ENCODE results near the gene MGARP. TPM values are rescaled to one million over a fixed set of nuclear protein-coding genes. Genes with fewer than 3 reads are reported as not detected.

Gene MGARP
- total RNA-seq, 1 experiment from 2014 or later, result 2.3 TPM

DNA sequence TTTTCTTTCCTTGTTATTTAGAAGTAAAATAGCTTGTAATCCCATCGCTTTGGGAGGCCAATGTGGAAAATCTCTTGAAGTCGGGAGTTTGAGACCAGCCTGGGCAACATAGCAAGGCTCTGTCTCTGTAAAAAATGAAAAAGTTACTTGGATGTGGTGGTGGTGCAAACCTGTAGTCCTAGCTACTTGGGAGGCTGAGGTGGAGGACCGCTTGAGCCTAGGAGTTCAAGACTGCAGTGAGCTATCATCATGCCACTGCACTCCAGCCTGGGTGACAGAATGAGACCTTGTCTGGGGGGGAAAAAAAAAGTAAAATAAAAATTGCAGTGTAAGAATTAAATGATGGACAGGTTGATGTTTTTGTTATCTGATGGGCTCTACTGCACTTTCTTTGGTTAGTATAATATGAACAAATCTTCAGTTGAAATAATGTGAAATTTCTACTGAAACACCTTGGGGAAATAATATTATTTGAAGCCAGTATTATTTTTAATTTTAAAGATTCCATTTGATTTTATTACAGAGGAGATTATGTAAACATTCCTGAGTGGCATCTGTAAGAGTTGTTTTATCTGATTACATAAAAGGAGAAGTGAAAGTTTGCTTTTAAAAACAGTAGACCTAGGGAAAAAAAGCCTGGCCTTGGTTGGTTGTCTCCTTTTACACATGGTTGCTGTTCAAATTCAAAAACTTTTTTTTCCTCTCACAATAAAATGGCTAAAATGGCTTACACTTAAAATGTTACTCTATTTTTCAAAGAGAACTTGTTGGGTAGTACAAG, 32.7 kb upstream of the MGARP start:
- in situ Hi-C loops (cut with HindIII; ENCODE audit: low pct_unique_long_range_greater_than_20kb, low sequenced_read_pairs), result no loop called here
- H3K9me3 ChIP-seq (ENCODE audit: control insufficient read depth, insufficient read depth, low read depth, low read length), result no peaks in the 10 kb centered on the region
- no TSS peak for BruUV-seq (replicated peaks)
- H3K4me1 ChIP-seq (ENCODE audit: control insufficient read depth, insufficient read depth, low read length), result 0 out of 2 replicates have a peak, but pooled peaks cover 3% of the 10 kb centered on the region
- H3K27ac ChIP-seq (ENCODE audit: low read length), result no peak overlapping the region
- DNase-seq (ENCODE audit: low read depth, low spot score), result no peak
- H3K27me3 ChIP-seq (ENCODE audit: control insufficient read depth, insufficient read depth, low read length), result no peaks in the 10 kb centered on the region
- ChIA-PET POLR2A (interaction anchor here (0.6 kb wide), 2 partner anchors 28 to 314 kb away, joined by 3 to 6 read pairs; no protein-coding TSS in a partner anchor), CTCF (no interaction called here)
- ATAC-seq, result no peak
- TF ChIP-seq POLR2AphosphoS5 (IDR thresholded peaks at IDR 0.05; ENCODE audit: low read depth, low read length) (no peak), SIN3A (IDR thresholded peaks at IDR 0.05; ENCODE audit: borderline replicate concordance, insufficient read depth, low read depth, low read length) (no peak), TCF7L2 (IDR thresholded peaks at IDR 0.05; ENCODE audit: low read depth, low read length) (no peak)
- TF ChIP-seq, protein P1, sequence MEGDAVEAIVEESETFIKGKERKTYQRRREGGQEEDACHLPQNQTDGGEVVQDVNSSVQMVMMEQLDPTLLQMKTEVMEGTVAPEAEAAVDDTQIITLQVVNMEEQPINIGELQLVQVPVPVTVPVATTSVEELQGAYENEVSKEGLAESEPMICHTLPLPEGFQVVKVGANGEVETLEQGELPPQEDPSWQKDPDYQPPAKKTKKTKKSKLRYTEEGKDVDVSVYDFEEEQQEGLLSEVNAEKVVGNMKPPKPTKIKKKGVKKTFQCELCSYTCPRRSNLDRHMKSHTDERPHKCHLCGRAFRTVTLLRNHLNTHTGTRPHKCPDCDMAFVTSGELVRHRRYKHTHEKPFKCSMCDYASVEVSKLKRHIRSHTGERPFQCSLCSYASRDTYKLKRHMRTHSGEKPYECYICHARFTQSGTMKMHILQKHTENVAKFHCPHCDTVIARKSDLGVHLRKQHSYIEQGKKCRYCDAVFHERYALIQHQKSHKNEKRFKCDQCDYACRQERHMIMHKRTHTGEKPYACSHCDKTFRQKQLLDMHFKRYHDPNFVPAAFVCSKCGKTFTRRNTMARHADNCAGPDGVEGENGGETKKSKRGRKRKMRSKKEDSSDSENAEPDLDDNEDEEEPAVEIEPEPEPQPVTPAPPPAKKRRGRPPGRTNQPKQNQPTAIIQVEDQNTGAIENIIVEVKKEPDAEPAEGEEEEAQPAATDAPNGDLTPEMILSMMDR (IDR thresholded peaks at IDR 0.05), result no peak
- TF ChIP-seq, protein P2, sequence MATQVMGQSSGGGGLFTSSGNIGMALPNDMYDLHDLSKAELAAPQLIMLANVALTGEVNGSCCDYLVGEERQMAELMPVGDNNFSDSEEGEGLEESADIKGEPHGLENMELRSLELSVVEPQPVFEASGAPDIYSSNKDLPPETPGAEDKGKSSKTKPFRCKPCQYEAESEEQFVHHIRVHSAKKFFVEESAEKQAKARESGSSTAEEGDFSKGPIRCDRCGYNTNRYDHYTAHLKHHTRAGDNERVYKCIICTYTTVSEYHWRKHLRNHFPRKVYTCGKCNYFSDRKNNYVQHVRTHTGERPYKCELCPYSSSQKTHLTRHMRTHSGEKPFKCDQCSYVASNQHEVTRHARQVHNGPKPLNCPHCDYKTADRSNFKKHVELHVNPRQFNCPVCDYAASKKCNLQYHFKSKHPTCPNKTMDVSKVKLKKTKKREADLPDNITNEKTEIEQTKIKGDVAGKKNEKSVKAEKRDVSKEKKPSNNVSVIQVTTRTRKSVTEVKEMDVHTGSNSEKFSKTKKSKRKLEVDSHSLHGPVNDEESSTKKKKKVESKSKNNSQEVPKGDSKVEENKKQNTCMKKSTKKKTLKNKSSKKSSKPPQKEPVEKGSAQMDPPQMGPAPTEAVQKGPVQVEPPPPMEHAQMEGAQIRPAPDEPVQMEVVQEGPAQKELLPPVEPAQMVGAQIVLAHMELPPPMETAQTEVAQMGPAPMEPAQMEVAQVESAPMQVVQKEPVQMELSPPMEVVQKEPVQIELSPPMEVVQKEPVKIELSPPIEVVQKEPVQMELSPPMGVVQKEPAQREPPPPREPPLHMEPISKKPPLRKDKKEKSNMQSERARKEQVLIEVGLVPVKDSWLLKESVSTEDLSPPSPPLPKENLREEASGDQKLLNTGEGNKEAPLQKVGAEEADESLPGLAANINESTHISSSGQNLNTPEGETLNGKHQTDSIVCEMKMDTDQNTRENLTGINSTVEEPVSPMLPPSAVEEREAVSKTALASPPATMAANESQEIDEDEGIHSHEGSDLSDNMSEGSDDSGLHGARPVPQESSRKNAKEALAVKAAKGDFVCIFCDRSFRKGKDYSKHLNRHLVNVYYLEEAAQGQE (IDR thresholded peaks at IDR 0.05; ENCODE audit: insufficient read depth in 1 of 2, low read depth in 2 of 2, low read length in 1 of 2), result no peak
- no peak overlapping the region for H3K4me3 ChIP-seq (ENCODE audit: low read depth in 2 of 2, low read length in 2 of 2)
- intact Hi-C loops (cut with micrococcal nuclease; ENCODE audit: unreplicated experiment), result no loop called here
- no peaks in the 10 kb centered on the region; the same call in 1 of the 2 replicates for H3K36me3 ChIP-seq (ENCODE audit: control insufficient read depth, insufficient read depth, low read length)

DNA sequence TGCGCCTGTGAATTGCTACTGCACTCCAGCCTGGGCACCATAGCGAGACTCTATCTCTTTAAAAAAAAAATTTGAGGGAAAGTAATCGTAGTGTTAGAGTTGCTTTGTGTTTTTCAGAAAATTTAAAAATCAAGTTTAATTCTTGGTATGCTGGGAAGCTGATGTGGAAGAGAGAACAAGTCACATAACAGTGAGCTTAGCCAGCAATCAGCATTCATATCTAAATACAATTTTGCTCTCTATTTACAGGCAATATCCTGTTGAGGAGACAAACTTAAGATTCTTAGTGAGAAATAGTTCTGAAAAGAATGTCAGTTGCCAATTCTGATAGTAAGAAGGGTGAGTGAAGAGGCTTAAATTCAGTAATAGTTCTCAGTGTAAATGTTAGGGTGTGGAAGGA, 31.9 kb upstream of the MGARP start:
- no peaks in the 10 kb centered on the region; the same call in 1 of the 2 replicates for H3K36me3 ChIP-seq (ENCODE audit: control insufficient read depth, insufficient read depth, low read length)
- no peak overlapping the region for H3K4me3 ChIP-seq (ENCODE audit: low read depth in 2 of 2, low read length in 2 of 2)
- ChIA-PET POLR2A (interaction anchor here (0.6 kb wide), 2 partner anchors 27 to 314 kb away, joined by 3 to 6 read pairs; no protein-coding TSS in a partner anchor), CTCF (no interaction called here)
- ATAC-seq (no peak), DNase-seq (ENCODE audit: low read depth, low spot score) (no peak)
- no TSS peak for BruUV-seq (replicated peaks)
- H3K27ac ChIP-seq (ENCODE audit: low read length), result no peak overlapping the region
- no peaks in the 10 kb centered on the region for H3K27me3 ChIP-seq (ENCODE audit: control insufficient read depth, insufficient read depth, low read length)
- in situ Hi-C loops (cut with HindIII; ENCODE audit: low pct_unique_long_range_greater_than_20kb, low sequenced_read_pairs) (no loop called here), intact Hi-C loops (cut with micrococcal nuclease; ENCODE audit: unreplicated experiment) (no loop called here)
- H3K4me1 ChIP-seq (ENCODE audit: control insufficient read depth, insufficient read depth, low read length), result 0 out of 2 replicates have a peak, but pooled peaks cover 3% of the 10 kb centered on the region
- TF ChIP-seq TCF7L2 (IDR thresholded peaks at IDR 0.05; ENCODE audit: low read depth, low read length), result no peak
- no peaks in the 10 kb centered on the region for H3K9me3 ChIP-seq (ENCODE audit: control insufficient read depth, insufficient read depth, low read depth, low read length)

DNA sequence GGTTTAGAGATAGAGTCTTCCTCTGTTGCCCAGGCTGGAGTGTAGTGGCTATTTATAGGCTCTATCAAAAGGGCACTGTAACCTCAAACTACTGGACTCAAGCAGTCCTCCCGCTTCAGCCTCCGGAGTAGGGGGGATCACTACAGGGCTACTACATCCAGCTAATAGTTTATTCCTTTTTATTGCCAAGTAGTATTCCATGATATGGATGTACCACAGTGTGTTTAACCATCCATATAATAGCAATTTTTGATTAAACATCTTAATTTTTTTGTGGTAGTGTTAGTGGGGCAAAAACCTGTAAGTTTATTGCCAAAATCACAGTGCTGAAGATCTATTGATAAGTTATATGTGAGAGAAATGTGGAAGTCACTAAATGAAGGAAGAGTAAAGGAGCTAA, 24.9 kb upstream of the MGARP start:
- TF ChIP-seq POLR2AphosphoS5 (IDR thresholded peaks at IDR 0.05; ENCODE audit: low read depth, low read length) (no peak), TCF7L2 (IDR thresholded peaks at IDR 0.05; ENCODE audit: low read depth, low read length) (no peak), SIN3A (IDR thresholded peaks at IDR 0.05; ENCODE audit: borderline replicate concordance, insufficient read depth, low read depth, low read length) (no peak)
- TF ChIP-seq, protein P2 (IDR thresholded peaks at IDR 0.05; ENCODE audit: insufficient read depth in 1 of 2, low read depth in 2 of 2, low read length in 1 of 2), result no peak
- TF ChIP-seq, protein P1 (IDR thresholded peaks at IDR 0.05), result no peak
- intact Hi-C loops (cut with micrococcal nuclease; ENCODE audit: unreplicated experiment) (no loop called here), in situ Hi-C loops (cut with HindIII; ENCODE audit: low pct_unique_long_range_greater_than_20kb, low sequenced_read_pairs) (no loop called here)
- Histone ChIP-seq H3K4me1 (ENCODE audit: control insufficient read depth, insufficient read depth, low read length) (peaks cover 3% of the 10 kb centered on the region; the same call in 1 of the 2 replicates), H3K4me3 (ENCODE audit: low read depth in 2 of 2, low read length in 2 of 2) (no peak overlapping the region), H3K27ac (ENCODE audit: low read length) (no peak overlapping the region), H3K27me3 (ENCODE audit: control insufficient read depth, insufficient read depth, low read length) (no peaks in the 10 kb centered on the region), H3K9me3 (ENCODE audit: control insufficient read depth, insufficient read depth, low read depth, low read length) (no peaks in the 10 kb centered on the region), H3K36me3 (ENCODE audit: control insufficient read depth, insufficient read depth, low read length) (peaks cover 9% of the 10 kb centered on the region)
- ChIA-PET POLR2A (interaction anchor here (0.7 kb wide), 1 partner anchor 25 kb away, joined by 3 read pairs; the partner anchor contains the start of gene MGARP), CTCF (no interaction called here)
- no TSS peak for BruUV-seq (replicated peaks)
- ATAC-seq (no peak), DNase-seq (ENCODE audit: low read depth, low spot score) (no peak)
